Neural cell (in vitro differentiated cells): ENCODE results near the gene GLB1L. TPM values are rescaled to one million over a fixed set of nuclear protein-coding genes. Genes with fewer than 3 reads are reported as not detected.

Source experiments
- H2AFZ ChIP-seq: fragments of 200-600, 300-800 bp; sonication (generic), shearing (Covaris generic); 2 replicates; pipeline ENCODE4 v1.6.0; 2014; ENCODE audit warnings: low read depth, mild to moderate bottlenecking, antibody characterized with exemption, low read length, moderate library complexity
- H3F3A ChIP-seq: fragments of 200-600 bp; shearing (Covaris generic); 2 replicates; pipeline ENCODE4 v1.6.1; 2016; ENCODE audit warnings: mild to moderate bottlenecking, moderate library complexity, mixed read lengths, antibody characterized with exemption, low read length; ENCODE audit not compliant: insufficient read depth, poor library complexity, severe bottlenecking
- H3K27ac ChIP-seq: fragments of 200-600, 300-800 bp; sonication (generic), shearing (Covaris generic); 2 replicates; pipeline ENCODE4 v1.5.1; 2014; ENCODE audit warnings: mild to moderate bottlenecking, low read length, moderate library complexity
- H3K27me3 ChIP-seq: fragments of 300-800, 200-600 bp; sonication (generic), shearing (Covaris generic); 2 replicates; pipeline ENCODE4 v1.6.0; 2014; ENCODE audit warnings: mild to moderate bottlenecking, low read depth, low read length, moderate library complexity; ENCODE audit not compliant: insufficient read depth
- H3K36me3 ChIP-seq: fragments of 300-800, 200-600 bp; sonication (generic), shearing (Covaris generic); 2 replicates; pipeline ENCODE4 v1.5.1; 2014; ENCODE audit warnings: mild to moderate bottlenecking, antibody characterized with exemption, low read length, moderate library complexity; ENCODE audit not compliant: insufficient read depth
- H3K4me2 ChIP-seq: fragments of 300-800, 200-600 bp; sonication (generic), shearing (Covaris generic); 2 replicates; pipeline ENCODE4 v1.6.0; 2014; ENCODE audit warnings: mild to moderate bottlenecking, low read length
- H3K4me3 ChIP-seq: fragments of 300-800, 200-600 bp; sonication (generic), shearing (Covaris generic); 2 replicates; pipeline ENCODE4 v1.5.1; 2014; ENCODE audit warnings: mild to moderate bottlenecking, low read length, moderate library complexity
- H3K79me2 ChIP-seq: fragments of 200-600 bp; shearing (Covaris generic); replicated peaks from 2 replicates; pipeline ENCODE4 v1.6.0; 2014; ENCODE audit warnings: mild to moderate bottlenecking, low read length, moderate library complexity; ENCODE audit not compliant: insufficient read depth
- H3K9ac ChIP-seq: fragments of 300-800, 200-600 bp; sonication (generic), shearing (Covaris generic); 2 replicates; pipeline ENCODE4 v1.6.1; 2016; ENCODE audit warnings: mild to moderate bottlenecking, low read length, mixed read lengths
- H3K9me2 ChIP-seq: fragments of 200-600 bp; shearing (Covaris generic); 2 replicates; pipeline ENCODE4 v1.6.1; 2016; ENCODE audit warnings: mild to moderate bottlenecking, low read length, mixed read lengths; ENCODE audit not compliant: insufficient read depth
- H3K9me3 ChIP-seq: fragments of 200-600, 300-800 bp; sonication (generic), shearing (Covaris generic); 2 replicates; pipeline ENCODE4 v1.6.1; 2016; ENCODE audit warnings: mild to moderate bottlenecking, mixed run types, low read length, moderate library complexity, mixed read lengths
- H4K20me1 ChIP-seq: fragments of 200-600 bp; shearing (Covaris generic); 2 replicates; pipeline ENCODE4 v1.6.1; 2016; ENCODE audit warnings: mild to moderate bottlenecking, mixed run types; ENCODE audit not compliant: insufficient read depth
- EP300 ChIP-seq: fragments of 450-650 bp; conservative IDR thresholded peaks from 2 replicates; pipeline ENCODE4 v1.6.1; 2014; ENCODE audit warnings: antibody characterized with exemption, mild to moderate bottlenecking, moderate library complexity; ENCODE audit not compliant: poor library complexity, severe bottlenecking
- EZH2 ChIP-seq: fragments of 200-600, 300-800 bp; shearing (Covaris generic), sonication (generic); IDR thresholded peaks from 2 replicates; pipeline ENCODE4 v1.6.1; 2014; ENCODE audit warnings: antibody characterized with exemption, low read length, borderline replicate concordance, mild to moderate bottlenecking; ENCODE audit not compliant: insufficient read depth, poor library complexity, severe bottlenecking
- MXI1 ChIP-seq: fragments of 450-650 bp; conservative IDR thresholded peaks from 2 replicates; pipeline ENCODE4 v1.6.1; 2014; ENCODE audit warnings: antibody characterized with exemption, mild to moderate bottlenecking; ENCODE audit not compliant: poor library complexity, severe bottlenecking
- POLR2AphosphoS5 ChIP-seq: IDR thresholded peaks from 2 replicates; pipeline ENCODE4 v1.6.1; 2012
- RAD21 ChIP-seq: fragments of 450-650 bp; conservative IDR thresholded peaks from 2 replicates; pipeline ENCODE4 v1.6.1; 2014; ENCODE audit warnings: antibody characterized with exemption, mild to moderate bottlenecking, moderate library complexity
- SMC3 ChIP-seq: fragments of 450-650 bp; conservative IDR thresholded peaks from 2 replicates; pipeline ENCODE4 v1.6.1; 2014; ENCODE audit warnings: antibody characterized with exemption, mild to moderate bottlenecking, moderate library complexity; ENCODE audit not compliant: poor library complexity
- TAF1 ChIP-seq: IDR thresholded peaks from 2 replicates; pipeline ENCODE4 v1.6.1; 2012; ENCODE audit warnings: low read depth
- polyA plus RNA-seq: library from polyadenylated mRNA; depleted of rRNA; stranded (reverse); fragments of >200 nt; gene quantifications from 2 replicates; pipeline ENCODE4 v1.2.3, GENCODE V29; 2014
- TF ChIP-seq, protein P1 (sequence below): fragments of 450-650 bp; IDR thresholded peaks from 2 replicates; pipeline ENCODE4 v1.5.1; 2014; ENCODE audit warnings: antibody characterized with exemption, mild to moderate bottlenecking, moderate library complexity; ENCODE audit not compliant: poor library complexity, severe bottlenecking
- TF ChIP-seq, protein P2 (sequence below): IDR thresholded peaks from 2 replicates; pipeline ENCODE4 v1.6.1; 2012; ENCODE audit warnings: borderline replicate concordance

GLB1L gene
- polyA plus RNA-seq, 1 donor from 2014 or later = 12.9 TPM

DNA sequence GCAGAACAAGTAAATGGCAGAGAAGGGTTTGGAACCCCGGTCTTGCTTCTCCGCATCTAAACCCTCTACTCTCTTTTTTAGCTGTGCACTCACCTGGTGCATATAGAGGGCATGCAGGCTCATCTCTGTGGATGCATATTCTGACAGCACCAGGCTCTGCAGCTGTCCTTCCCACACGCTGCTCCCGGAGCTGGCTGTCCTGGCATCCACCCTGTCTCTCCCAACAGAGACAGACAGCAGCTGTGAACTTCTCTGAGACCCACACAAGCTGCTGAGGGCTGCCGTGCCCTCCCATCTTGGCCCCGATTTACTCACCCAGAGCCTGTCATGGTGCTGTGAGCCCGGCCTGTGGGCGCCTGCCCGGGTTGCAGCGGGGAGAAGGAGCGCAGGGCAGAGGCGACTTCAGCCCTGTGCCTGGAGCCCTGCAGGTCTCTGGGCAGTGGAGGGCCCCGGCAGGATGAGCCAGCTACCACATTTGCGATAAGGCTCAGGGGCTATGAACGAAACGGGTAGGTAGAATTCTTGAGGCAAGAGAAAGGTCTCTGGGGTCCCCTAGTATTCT lies 23.2 kb downstream of the GLB1L start:
- no peak overlapping the region for H3K9ac ChIP-seq
- H4K20me1 ChIP-seq = no peaks in the 10 kb centered on the region
- H3K36me3 ChIP-seq = no peaks in the 10 kb centered on the region
- H3K4me2 ChIP-seq = no peak overlapping the region
- H3F3A ChIP-seq = no peaks in the 10 kb centered on the region
- no peaks in the 10 kb centered on the region for H3K9me2 ChIP-seq
- no peak overlapping the region for H3K27ac ChIP-seq
- H2AFZ ChIP-seq = no peak overlapping the region
- H3K79me2 ChIP-seq = no peaks in the 10 kb centered on the region
- H3K9me3 ChIP-seq = no peaks in the 10 kb centered on the region
- H3K4me3 ChIP-seq = no peak overlapping the region
- H3K27me3 ChIP-seq = no peaks in the 10 kb centered on the region
- TF ChIP-seq TAF1 (no peak), SMC3 (no peak), MXI1 (no peak), EP300 (no peak), POLR2AphosphoS5 (no peak), RAD21 (no peak)

DNA sequence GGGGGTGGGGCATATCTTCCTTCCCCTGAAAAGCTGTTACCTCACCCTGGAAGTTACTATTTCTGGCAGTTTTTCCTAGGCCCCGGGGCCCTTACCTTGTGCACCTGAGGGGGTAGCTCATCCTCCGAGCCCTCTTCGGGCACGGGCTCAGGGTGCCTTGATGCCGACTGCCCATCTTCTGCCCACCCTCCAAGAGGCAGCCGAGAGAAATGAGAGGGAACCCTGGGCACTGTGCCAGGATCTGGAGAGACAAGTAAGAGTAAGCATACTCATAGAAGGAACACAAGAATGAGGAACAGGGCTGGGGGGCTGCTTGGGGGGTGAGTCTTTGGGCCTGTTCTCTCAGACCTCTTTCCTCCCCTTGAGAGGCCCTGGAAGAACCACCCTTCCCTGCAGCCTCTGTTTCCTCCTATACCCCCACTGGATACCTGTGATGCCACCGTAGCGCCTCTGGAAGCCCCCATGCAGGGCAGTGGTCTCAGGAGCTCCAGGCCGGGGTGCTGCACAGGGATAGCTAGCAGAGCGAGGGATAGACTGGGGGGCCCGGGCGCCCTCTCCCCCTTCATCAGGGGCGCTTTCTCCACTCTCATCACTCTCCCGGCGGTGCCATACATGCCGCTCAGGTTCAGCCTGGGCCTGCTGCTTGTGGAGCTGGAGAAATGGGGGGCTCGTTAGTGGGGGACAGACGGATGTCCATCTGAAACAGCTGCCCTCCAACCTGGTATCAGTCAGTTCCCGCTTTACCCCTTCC lies 24.4 kb downstream of the GLB1L start:
- Histone ChIP-seq H2AFZ (no peak overlapping the region), H4K20me1 (no peaks in the 10 kb centered on the region), H3K4me2 (no peak overlapping the region), H3K27me3 (no peaks in the 10 kb centered on the region), H3K36me3 (no peaks in the 10 kb centered on the region), H3K27ac (no peak overlapping the region), H3K9ac (no peak overlapping the region), H3K79me2 (no peaks in the 10 kb centered on the region), H3K9me2 (no peaks in the 10 kb centered on the region), H3K4me3 (no peak overlapping the region), H3K9me3 (no peaks in the 10 kb centered on the region), H3F3A (no peaks in the 10 kb centered on the region)
- TF ChIP-seq TAF1 (no peak), EP300 (no peak), SMC3 (no peak), EZH2 (no peak), RAD21 (no peak), MXI1 (no peak), POLR2AphosphoS5 (no peak)
- TF ChIP-seq, protein P1, sequence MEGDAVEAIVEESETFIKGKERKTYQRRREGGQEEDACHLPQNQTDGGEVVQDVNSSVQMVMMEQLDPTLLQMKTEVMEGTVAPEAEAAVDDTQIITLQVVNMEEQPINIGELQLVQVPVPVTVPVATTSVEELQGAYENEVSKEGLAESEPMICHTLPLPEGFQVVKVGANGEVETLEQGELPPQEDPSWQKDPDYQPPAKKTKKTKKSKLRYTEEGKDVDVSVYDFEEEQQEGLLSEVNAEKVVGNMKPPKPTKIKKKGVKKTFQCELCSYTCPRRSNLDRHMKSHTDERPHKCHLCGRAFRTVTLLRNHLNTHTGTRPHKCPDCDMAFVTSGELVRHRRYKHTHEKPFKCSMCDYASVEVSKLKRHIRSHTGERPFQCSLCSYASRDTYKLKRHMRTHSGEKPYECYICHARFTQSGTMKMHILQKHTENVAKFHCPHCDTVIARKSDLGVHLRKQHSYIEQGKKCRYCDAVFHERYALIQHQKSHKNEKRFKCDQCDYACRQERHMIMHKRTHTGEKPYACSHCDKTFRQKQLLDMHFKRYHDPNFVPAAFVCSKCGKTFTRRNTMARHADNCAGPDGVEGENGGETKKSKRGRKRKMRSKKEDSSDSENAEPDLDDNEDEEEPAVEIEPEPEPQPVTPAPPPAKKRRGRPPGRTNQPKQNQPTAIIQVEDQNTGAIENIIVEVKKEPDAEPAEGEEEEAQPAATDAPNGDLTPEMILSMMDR = no peak
- TF ChIP-seq, protein P2, sequence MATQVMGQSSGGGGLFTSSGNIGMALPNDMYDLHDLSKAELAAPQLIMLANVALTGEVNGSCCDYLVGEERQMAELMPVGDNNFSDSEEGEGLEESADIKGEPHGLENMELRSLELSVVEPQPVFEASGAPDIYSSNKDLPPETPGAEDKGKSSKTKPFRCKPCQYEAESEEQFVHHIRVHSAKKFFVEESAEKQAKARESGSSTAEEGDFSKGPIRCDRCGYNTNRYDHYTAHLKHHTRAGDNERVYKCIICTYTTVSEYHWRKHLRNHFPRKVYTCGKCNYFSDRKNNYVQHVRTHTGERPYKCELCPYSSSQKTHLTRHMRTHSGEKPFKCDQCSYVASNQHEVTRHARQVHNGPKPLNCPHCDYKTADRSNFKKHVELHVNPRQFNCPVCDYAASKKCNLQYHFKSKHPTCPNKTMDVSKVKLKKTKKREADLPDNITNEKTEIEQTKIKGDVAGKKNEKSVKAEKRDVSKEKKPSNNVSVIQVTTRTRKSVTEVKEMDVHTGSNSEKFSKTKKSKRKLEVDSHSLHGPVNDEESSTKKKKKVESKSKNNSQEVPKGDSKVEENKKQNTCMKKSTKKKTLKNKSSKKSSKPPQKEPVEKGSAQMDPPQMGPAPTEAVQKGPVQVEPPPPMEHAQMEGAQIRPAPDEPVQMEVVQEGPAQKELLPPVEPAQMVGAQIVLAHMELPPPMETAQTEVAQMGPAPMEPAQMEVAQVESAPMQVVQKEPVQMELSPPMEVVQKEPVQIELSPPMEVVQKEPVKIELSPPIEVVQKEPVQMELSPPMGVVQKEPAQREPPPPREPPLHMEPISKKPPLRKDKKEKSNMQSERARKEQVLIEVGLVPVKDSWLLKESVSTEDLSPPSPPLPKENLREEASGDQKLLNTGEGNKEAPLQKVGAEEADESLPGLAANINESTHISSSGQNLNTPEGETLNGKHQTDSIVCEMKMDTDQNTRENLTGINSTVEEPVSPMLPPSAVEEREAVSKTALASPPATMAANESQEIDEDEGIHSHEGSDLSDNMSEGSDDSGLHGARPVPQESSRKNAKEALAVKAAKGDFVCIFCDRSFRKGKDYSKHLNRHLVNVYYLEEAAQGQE = no peak
